HG02970 (cell line): Measurements from ENCODE around the gene APPBP2.
"Not testable (repeated sequence)": the region's sequence is repeated elsewhere in the genome, so short reads cannot be mapped to it uniquely, and the experiment has no call there.

Source experiments
- ATAC-seq: cut with Tn5 transposase; IDR thresholded peaks from one replicate; pipeline ENCODE4 v1.9.1; 2021; ENCODE audit warnings: mild to moderate bottlenecking, moderate library complexity, moderate number of reproducible peaks; ENCODE audit not compliant: unreplicated experiment, low FRiP score

Gene APPBP2, protein sequence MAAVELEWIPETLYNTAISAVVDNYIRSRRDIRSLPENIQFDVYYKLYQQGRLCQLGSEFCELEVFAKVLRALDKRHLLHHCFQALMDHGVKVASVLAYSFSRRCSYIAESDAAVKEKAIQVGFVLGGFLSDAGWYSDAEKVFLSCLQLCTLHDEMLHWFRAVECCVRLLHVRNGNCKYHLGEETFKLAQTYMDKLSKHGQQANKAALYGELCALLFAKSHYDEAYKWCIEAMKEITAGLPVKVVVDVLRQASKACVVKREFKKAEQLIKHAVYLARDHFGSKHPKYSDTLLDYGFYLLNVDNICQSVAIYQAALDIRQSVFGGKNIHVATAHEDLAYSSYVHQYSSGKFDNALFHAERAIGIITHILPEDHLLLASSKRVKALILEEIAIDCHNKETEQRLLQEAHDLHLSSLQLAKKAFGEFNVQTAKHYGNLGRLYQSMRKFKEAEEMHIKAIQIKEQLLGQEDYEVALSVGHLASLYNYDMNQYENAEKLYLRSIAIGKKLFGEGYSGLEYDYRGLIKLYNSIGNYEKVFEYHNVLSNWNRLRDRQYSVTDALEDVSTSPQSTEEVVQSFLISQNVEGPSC

DNA sequence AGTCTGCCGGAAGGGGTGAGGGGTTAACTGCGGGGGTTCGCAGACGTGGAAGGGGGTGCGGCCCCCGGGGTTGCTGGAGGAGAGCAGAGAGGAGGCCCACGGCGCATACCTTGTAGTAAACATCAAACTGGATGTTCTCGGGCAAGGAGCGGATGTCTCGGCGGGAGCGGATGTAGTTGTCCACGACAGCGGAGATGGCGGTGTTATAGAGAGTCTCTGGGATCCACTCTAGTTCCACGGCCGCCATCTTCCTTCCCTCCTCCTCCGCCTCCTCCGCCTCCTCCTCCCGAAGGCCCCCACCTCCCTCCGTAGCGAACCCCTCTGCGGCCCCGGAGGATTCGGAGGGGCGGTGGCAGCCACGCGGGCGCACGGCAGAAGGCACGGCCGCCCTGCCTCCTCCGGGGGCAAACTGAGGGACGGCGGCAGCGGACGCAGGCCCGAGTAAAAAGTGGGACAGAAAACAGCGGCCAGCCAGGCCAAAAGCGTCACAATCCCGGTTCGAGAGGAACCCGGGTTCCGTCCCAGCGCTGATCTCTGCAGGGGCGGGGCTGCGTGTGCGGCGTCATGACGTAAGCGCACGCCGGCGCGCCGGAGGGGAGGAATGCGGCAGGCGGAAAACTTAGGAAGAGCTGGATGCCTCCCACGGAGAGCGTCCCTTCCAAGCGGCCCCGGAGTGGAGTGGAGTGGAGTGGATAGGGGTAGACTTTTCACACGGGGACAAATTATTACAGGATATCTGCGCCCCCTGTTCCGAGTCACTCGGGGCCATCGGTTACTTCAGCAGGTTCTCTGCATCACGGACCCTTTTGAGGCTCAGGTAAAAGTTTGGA, at the start of gene APPBP2:
Gene APPBP2 (minus strand): TSS at position 558 of the 830 bp plus-strand sequence. CDS start 311 bp downstream, at position 247.
- ATAC-seq: peak; percentile 86

DNA sequence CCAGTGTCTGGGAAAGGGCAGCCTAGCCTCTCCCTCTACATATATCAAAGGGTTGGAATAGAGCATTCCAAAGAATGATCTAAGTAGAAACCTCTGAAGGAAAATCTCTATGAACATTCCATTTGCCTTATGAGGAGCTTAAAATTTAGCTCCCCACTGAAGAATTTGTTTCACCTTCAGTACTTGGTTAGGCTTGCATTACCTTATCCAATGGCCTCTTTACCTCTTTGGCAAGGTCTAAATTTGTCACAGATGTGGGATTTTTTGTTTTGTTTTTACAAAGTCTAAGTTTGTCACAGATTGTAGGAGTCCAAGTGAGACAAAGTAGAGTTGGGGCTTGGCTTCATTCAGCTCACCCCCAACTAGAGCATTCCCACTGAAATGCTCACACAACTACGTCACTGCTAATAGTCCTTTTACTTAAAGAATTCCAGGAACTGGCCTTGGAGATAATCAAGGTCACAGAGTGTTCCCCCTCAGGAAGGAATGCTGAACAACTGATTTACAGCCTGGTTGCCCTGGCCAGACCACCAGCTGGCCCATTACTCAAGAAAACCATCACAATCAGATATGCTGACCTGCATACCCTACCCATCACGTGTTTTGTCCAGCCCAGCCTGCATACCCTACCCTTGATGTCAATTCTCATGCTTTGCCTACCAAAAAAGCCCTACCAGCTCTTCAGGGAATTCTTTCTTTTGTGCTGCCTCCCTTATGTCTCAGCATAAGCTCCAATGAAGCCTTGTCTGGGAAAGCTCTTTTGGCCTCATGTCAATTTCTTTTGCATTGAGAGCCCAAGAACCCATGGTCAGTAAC, 47.4 kb upstream of the APPBP2 start:
- ATAC-seq: no peak

DNA sequence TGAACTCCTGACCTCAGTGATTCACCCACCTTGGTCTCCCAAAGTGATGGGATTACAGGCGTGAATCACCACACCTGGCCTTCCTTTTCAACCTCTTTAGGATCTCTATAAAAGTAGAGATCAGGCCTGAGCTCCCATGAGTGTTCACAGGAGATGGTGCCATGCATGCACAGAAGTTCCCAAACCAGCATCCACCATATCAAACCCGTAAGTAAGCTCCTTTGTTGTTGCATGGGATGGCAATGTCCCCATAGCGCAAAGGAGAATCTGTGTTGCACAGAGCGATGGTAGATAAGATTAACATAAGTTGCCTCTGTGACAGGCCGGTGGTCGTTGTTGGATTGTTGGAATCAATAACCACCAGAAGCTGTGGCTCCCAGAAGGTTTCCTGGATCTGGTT, 39.2 kb upstream of the APPBP2 start:
- ATAC-seq: no peak

DNA sequence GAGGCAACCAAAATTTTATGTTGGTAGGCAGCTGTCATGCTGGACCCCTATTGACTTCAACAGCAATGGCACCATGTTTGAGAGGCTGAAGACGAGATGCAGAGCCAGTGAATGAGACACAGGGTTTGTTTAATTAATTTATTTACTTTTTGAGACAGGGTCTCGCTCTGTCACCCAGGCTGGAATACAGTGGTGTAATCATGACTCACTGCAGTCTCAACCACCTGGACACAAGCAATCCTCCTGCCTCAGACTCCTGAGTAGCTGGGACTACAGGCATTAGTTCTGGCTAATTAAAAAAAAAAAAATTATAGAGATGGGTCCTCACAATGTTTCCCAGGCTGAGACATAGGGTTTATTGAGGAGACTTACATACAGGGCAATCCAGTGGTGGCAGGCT, 37.7 kb upstream of the APPBP2 start:
- ATAC-seq: no peak

DNA sequence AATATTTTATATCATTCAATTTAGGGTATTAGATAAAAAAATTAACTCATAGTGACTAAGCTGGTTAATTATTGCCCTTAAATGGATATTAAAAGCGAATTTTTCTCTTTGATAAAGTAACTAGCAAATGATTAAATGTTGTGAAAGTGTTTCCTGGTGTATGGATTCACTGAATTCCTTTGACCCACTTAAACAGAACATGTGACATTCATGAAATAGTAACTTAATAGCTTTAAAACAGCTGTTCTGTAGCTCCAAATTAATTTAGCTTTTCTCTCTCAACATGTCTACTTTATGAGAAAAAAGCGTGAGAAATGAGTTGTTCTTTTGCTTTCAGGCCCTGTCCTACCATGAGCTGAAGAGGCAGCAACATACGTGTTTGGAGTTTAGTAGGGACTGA, 36.4 kb upstream of the APPBP2 start:
- no peak for ATAC-seq

DNA sequence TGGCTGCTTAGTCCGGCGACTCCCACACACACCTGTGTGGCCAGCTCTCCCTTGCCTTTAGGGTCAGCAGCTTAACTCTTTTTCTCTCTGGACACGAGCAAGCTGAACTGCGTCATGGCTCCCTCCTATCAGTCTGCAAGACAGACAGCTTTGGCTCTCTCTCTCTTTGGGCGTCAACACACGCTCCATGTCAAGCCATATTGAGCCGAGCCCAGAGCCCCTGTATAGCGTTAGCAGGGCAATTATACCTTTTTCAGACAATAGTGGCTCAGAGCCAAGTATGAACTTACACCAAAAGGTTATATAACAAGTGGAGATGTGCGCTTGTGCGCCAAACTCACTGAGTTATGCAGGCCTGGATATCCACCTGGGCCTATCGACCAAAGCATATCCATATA, 34.8 kb upstream of the APPBP2 start:
- ATAC-seq: no peak

DNA sequence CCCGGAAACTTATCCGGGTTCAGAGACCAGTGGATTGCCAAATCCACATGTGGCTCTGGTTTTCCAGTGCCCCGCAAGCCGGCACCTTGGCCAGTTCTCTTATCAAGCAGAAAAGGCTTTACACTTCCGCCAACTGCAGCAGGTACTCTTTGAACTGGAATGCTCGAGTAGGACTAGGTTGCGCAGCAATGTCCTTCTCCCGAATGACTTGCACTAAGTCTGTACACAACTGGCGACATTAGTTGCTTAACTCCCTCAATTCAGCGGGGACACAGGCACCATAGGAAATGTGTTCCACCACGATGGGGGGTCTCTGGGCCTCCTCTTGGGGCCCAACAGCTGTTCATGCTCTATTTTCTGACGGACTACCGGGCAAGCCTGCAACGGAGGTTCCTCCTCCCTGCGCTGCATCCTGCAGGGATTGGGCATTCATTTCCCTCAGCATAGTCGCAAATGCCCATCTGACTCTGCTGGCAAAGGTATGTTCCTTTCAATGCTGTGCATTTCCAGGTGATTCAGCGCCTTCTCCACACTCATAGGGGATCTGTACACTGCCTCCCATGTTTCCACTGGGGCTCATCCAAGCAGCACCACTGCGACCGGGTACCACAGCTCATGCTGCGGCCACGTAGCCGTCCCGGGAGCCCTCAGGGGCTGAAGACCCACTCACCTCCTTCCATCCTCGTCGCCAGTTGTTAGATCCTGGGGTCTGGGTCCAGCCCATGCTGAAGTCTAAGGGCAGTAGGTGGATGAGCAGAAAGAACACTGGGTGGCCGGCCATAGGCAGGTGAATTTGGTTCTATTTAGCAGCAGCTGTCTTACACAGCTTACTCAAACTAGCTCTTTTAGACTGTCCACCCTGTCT, 34.2 kb upstream of the APPBP2 start:
- ATAC-seq: no peak

DNA sequence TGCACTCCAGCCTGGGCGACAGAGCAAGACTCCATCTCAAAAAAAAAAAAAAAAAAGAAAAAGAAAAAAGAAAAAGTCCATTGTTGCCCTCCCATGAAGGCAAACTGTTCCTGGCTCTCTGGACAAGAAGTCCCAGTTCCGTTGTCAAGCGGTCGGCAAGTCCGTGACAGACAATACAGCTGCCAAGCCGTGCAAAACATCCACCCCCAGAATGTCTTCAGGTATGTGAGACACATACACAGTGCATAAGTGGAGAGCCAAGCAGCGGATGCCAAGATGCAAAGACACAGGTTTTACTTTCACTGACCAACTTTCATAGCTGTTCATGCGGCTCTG, 33.6 kb upstream of the APPBP2 start:
- no peak for ATAC-seq

DNA sequence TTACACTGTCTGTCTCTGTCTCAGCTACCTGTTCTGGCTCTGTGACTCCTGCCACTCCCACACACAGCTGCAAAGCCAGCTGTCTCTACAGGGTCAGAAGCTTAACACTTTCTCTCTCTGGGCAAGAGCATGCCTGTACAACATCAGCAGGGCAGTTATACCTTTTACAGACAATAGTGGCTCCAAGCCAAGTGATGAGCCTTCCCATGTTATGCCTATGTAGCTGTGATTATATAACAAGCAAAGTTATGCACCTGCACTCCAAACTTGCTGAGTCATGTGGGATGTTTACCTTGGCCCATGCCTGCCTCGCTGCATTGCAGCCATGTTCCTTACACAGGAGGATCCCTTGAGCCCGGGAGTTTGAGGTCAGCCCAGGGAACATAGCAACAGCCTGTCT, 31.8 kb upstream of the APPBP2 start:
- no peak for ATAC-seq

DNA sequence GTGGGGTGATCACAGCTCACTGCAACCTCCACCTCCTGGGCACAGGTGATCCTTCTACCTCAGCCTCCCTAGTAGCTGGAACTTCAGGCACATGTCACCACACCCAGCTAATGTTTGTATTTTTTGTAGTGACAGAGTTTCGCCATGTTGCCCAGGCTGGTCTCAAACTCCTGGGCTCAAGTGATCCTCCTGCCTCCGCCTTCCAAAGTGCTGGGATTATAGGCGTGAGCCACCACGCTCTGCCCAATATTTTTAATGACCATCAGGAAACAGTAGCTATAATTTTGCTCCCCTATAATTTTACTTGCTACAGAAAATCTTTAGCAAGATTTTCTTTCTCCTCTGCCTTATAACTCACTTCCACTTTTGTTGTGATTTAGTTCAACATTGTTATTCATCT, 29.7 kb upstream of the APPBP2 start:
- ATAC-seq: no peak

DNA sequence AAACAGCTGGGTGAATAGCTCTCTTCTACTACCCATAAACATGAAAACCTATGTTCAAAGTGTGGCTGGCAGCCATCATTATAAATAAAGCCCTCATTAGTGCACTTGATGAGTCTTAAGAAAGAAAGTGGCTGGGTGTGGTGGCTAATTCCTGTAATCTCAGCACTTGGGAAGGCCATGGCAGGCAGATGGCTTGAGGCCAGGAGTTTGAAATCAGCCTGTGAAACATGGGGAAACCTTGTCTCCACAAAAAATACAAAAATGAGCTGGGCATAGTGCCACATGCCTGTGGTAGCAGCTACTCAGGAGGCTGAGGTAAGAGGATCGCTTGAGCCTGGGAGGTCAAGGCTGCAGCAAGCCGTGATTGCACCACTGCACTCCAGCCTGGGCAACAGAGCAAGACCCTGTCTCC, 28.3 kb upstream of the APPBP2 start:
- no peak for ATAC-seq

DNA sequence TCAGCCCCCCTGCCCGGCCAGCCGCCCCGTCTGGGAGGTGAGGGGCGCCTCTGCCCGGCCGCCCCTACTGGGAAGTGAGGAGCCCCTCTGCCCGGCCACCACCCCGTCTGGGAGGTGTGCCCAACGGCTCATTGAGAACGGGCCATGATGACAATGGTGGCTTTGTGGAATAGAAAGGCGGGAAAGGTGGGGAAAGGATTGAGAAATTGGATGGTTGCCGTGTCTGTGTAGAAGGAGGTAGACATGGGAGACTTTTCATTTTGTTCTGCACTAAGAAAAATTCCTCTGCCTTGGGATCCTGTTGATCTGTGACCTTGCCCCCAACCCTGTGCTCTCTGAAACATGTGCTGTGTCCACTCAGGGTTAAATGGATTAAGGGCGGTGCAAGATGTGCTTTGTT, 26.2 kb upstream of the APPBP2 start:
- ATAC-seq: not testable (repeated sequence)

DNA sequence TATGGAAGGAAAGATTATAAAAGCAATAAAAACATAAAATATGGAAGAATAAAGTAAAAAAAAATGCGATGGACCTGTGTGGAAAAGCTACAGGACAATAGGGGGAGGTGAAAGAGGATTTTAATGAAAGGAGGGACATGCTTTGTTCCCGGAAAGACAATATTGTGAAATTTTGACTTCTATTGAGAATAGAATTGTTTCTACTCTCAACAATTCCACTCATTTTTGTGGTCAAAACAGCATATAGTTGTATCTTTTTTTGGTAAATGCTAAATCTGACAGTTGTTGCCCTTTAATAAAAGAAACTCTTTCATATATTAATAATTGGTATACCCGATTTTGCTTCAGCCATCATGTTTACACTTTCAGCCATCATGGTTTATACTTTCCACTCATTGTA, 22.9 kb upstream of the APPBP2 start:
- no peak for ATAC-seq

DNA sequence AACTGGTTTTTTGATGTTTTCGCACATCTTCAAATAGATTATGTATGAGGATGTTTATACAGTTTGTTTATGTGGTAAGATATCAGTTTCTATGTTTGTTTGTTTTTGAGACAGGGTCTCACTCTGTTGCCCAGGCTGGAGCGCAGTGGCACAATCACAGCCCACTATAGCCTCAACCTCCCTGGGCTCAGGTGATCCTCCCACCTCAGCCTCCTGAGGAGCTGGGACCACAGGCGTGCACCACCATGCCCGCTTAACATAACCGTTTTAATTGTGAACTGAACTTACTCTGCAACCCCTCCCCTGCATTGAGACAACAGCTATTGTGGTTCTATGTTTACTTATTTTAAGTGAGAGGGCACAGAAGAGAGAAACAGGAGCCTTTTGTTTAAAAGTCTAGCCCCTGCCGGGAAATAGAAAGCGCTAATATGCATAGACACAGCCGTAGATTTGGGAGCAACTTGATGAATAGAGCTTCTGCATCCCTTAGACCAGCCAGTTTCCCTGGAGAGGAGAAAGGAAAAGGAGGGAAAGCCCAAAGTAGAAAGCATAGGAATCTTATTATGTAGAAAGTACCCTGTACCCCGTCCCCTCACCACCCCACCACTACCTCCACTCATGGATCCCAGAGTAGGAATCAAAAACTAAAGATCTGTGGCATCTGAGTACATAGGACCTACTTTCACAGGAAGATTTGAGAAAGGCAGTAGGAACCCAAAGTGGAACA, 19.6 kb upstream of the APPBP2 start:
- no peak for ATAC-seq

DNA sequence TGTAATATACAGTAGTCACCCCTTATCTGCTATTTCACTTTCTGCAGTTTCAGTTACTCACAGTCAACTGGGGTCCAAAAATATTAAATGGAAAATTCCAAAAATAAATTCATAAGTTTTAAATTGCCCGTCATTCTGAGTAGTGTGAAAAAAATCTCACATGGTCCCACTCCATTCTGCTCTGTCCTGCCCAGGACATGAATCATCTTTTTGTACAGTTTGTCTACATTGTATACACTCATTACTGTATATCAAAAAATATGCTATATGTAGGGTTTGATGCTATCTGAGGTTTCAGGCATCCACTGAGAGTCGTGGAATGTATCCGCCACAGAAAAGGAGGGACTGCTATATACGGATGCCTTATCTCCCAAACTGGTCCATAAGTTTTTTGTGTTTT, 16.0 kb upstream of the APPBP2 start:
- no peak for ATAC-seq

DNA sequence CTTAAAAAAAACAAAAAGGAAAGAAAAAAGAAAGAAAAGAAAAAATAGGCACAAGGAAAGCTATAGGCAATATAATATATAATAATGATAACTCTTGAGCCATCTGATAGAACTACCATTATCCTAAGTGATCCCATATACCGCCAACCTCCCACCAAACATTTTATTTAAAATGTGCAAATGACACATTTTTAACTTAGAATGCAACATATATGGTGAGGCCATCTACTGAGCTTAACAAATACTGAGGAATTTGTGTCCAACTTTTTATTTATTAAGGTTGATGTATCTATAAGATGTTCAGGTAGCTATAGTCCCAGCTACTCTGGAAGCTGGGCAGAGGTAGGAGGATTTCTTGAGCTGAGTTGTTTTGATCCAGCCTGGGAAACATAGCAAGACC, 14.4 kb upstream of the APPBP2 start:
- no peak for ATAC-seq

DNA sequence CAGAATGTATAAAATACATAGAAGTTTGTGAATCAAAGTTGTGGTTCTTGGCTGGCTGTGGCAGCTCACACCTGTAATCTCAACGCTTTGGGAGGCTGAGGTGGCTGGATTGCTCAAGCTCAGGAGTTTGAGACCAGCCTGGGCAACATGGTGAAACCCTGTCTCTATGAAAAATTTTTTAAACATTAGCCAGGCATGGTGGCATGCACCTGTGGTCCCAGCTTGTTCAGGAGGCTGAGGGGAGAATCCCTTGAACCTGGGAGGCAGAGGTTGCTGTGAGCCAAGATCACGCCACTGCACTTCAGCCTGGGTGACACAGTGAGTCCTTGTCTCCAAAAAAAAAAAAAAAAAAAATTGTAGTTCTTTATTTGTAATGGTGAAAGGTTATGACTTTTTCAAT, 13.8 kb upstream of the APPBP2 start:
- no peak for ATAC-seq

DNA sequence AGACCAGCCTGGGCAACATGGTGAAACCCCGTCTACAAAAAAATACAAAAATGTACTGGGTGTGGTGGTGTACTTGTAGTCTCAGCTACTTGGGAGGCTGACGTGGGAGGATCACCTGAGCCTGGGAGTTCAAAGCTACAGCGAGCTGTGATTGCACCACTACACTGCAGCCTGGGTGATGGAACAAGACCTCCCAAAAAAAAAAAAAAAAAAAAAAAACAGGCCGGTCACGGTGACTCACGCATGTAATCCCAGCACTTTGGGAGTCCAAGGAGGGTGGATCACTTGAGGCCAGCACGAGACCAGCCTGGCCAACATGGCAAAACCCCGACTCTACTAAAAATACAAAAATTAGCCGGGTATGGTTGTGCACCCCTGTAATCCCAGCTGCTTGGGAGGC, 12.7 kb upstream of the APPBP2 start:
- no peak for ATAC-seq
